B cell (primary cell): ENCODE data around the gene KIDINS220. TPM values are rescaled to one million over a fixed set of nuclear protein-coding genes. Genes with fewer than 3 reads are reported as not detected.

Experiments
- ATAC-seq: fragments of 200-7000 bp; cut with Tn5 transposase; one replicate; pipeline ENCODE4 v1.10.0; 2021; ENCODE audit warnings: low read depth, mild to moderate bottlenecking, moderate number of reproducible peaks, moderate library complexity
- CTCF ChIA-PET: fragments of 350-600 bp; sonication (Branson Sonifier 250); formaldehyde crosslinking; loops from one replicate; lab custom pipeline; 2021; ENCODE audit warnings: antibody characterized with exemption, inconsistent platforms; lab: Charles Lee
- POLR2A ChIA-PET: fragments of 350-600 bp; sonication (Branson Sonifier 250); formaldehyde crosslinking; loops from one replicate; lab custom pipeline; 2021; ENCODE audit warnings: antibody characterized with exemption; lab: Charles Lee
- DNase-seq: peaks from one replicate; pipeline ENCODE4 v3.0.0; 2013
- H2AFZ ChIP-seq: 2 replicates; pipeline ENCODE4 v1.6.1; 2012; ENCODE audit warnings: mild to moderate bottlenecking, low read depth, low read length; ENCODE audit not compliant: insufficient read depth, poor library complexity, severe bottlenecking
- H3K27ac ChIP-seq, 2 donors: 1 replicate in 1 of 2; 2 replicates in 1 of 2; pipeline ENCODE4 v1.5.1; 2012 to 2013; ENCODE audit warnings: low read length in 2 of 2, mild to moderate bottlenecking in 2 of 2, moderate library complexity in 1 of 2
- H3K27me3 ChIP-seq, 4 experiments: fragments of 200-600 bp in 1 of 4; sonication (generic) in 1 of 4; replicated peaks in 1 of 4; 1 replicate in 2 of 4; 2 replicates in 2 of 4; pipeline versions ENCODE4 v1.6.1 to v1.7.0; 2013 to 2016; ENCODE audit warnings: low read length in 3 of 4, mild to moderate bottlenecking in 2 of 4, mixed read lengths in 1 of 4, moderate library complexity in 1 of 4; ENCODE audit not compliant: insufficient read depth in 4 of 4, control insufficient read depth in 3 of 4; ENCODE audit errors: control extremely low read depth in 1 of 4
- H3K36me3 ChIP-seq, 2 experiments: replicated peaks in 1 of 2; 1 replicate in 1 of 2; 2 replicates in 1 of 2; pipeline versions ENCODE4 v1.6.1 to v1.7.1; 2013; ENCODE audit warnings: low read length in 1 of 2; ENCODE audit not compliant: insufficient read depth in 2 of 2, control insufficient read depth in 1 of 2; ENCODE audit errors: control extremely low read depth in 1 of 2, extremely low read depth in 1 of 2
- H3K4me1 ChIP-seq, 2 donors: fragments of 200-600 bp in 1 of 2; sonication (generic) in 1 of 2; 1 replicate in 1 of 2; 2 replicates in 1 of 2; pipeline versions ENCODE4 v1.5.1 to v1.6.1; 2013 to 2017; ENCODE audit warnings: low read length in 2 of 2; ENCODE audit not compliant: control insufficient read depth in 2 of 2, insufficient read depth in 2 of 2
- H3K4me2 ChIP-seq: replicated peaks from 2 replicates; pipeline ENCODE3; 2012; ENCODE audit warnings: mild to moderate bottlenecking, low read depth, low read length; ENCODE audit not compliant: poor library complexity, severe bottlenecking
- H3K4me3 ChIP-seq, 5 experiments: fragments of 200-600 bp in 1 of 5; sonication (generic) in 1 of 5; 1 replicate in 3 of 5; 2 replicates in 2 of 5; pipeline versions ENCODE4 v1.5.1 to v1.7.0; 2011 to 2016; ENCODE audit warnings: low read length in 4 of 5, mild to moderate bottlenecking in 4 of 5, low read depth in 2 of 5, control low read depth in 1 of 5, moderate library complexity in 1 of 5; ENCODE audit not compliant: insufficient read depth in 1 of 5; ENCODE audit errors: control extremely low read depth in 1 of 5, extremely low read depth in 1 of 5
- H3K79me2 ChIP-seq: fragments of 200-600 bp; sonication (generic); one replicate; pipeline ENCODE4 v1.6.0; 2016; ENCODE audit warnings: low read length; ENCODE audit not compliant: control insufficient read depth, insufficient read depth
- H3K9ac ChIP-seq: fragments of 200-600 bp; sonication (generic); 2 replicates; pipeline ENCODE4 v1.6.1; 2017; ENCODE audit warnings: mild to moderate bottlenecking, low read length, moderate library complexity
- H3K9me3 ChIP-seq, 3 donors: one replicate each; pipeline versions ENCODE4 v1.6.1 to v1.7.1; 2013; ENCODE audit warnings: low read length in 2 of 3; ENCODE audit not compliant: control insufficient read depth in 2 of 3, insufficient read depth in 1 of 3; ENCODE audit errors: control extremely low read depth in 1 of 3
- H4K20me1 ChIP-seq: 2 replicates; pipeline ENCODE4 v1.6.0; 2012; ENCODE audit warnings: mild to moderate bottlenecking, low read length; ENCODE audit not compliant: insufficient read depth, control insufficient read depth, poor library complexity, severe bottlenecking
- H3K27ac Mint-ChIP-seq: one replicate; pipeline ENCODE4 v1.8.0; 2021; ENCODE audit warnings: mixed read lengths
- H3K27me3 Mint-ChIP-seq: one replicate; pipeline ENCODE4 v1.8.0; 2021; ENCODE audit warnings: mixed read lengths
- H3K4me1 Mint-ChIP-seq: one replicate; pipeline ENCODE4 v1.8.0; 2021; ENCODE audit warnings: mixed read lengths
- H3K4me3 Mint-ChIP-seq: one replicate; pipeline ENCODE4 v1.8.0; 2021; ENCODE audit warnings: mixed read lengths
- H3K9me3 Mint-ChIP-seq: one replicate; pipeline ENCODE4 v1.8.0; 2022; ENCODE audit warnings: mixed read lengths; ENCODE audit not compliant: insufficient read depth
- EZH2 ChIP-seq: IDR thresholded peaks from 2 replicates; pipeline ENCODE4 v1.6.1; 2012; ENCODE audit warnings: borderline replicate concordance, low read depth, mild to moderate bottlenecking, moderate library complexity, low read length; ENCODE audit not compliant: insufficient read depth, poor library complexity, severe bottlenecking
- WGBS: methylation state at CpG from one replicate; pipeline ENCODE4 v1.1.5; 2013; ENCODE audit warnings: missing lambda C conversion rate; ENCODE audit not compliant: insufficient coverage; 5-methylcytosine and 5-hydroxymethylcytosine counted together
- intact Hi-C: fragments of 100-400 bp; cut with micrococcal nuclease; formaldehyde crosslinking; loops from one replicate; pipeline ENCODE4 v1.10.0; 2022
- polyA plus RNA-seq: library from polyadenylated mRNA; depleted of rRNA; stranded (reverse); fragments of >200 nt; gene quantifications from 2 replicates; pipeline ENCODE4 v1.2.3, GENCODE V29; 2012
- total RNA-seq, 2 donors: library from RNA; stranded (reverse); fragments of 120-200 nt in 1 of 2; gene quantifications; 1 replicate in 1 of 2; 2 replicates in 1 of 2; pipeline versions ENCODE4 v1.2.3 to v1.2.4, GENCODE V29; 2013 to 2022
- TF ChIP-seq, protein P1 (sequence below): fragments of 200-600 bp; IDR thresholded peaks from one replicate; pipeline ENCODE4 v1.8.0; 2022; ENCODE audit warnings: antibody characterized with exemption, mild to moderate bottlenecking

KIDINS220 gene
- total and polyA plus RNA-seq, 2 donors (not counting 1 experiment from before 2014, with no cell fraction given) = 12.5 to 36.6 TPM

DNA sequence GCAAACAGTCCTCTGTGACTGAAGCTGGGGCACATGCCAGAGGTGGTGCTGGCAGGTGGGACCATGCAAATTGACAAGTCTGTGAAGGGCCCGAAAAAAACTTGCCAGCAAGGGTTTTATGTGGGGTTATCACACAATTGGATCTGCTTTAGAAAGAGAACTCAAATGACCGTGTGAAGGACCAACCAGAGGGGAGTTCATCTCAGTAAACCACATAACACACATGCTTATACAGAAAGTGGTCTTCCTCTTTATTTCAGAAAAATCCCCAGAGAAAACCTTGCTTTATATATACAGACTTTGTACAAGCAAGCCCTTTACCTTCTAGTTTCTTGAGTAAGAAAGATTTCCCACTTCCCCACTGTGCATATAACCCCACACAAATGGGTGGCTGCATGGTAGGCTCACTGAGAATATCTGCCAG, 46.7 kb downstream of the KIDINS220 start:
- Histone ChIP-seq H3K9me3 (no peaks in the 10 kb centered on the region), H3K27ac (no peak overlapping the region), H3K79me2 (no peaks in the 10 kb centered on the region), H3K4me1 (no peaks in the 10 kb centered on the region), H3K36me3 (peaks cover 7 to 48% of the 10 kb centered on the region in 2 experiments), H3K4me3 (no peak overlapping the region), H3K27me3 (no peaks in the 10 kb centered on the region), H2AFZ (no peak overlapping the region), H3K9ac (no peak overlapping the region), H3K4me2 (no peak overlapping the region), H4K20me1 (no peaks in the 10 kb centered on the region)
- TF ChIP-seq EZH2 = no peak
- TF ChIP-seq, protein P1, sequence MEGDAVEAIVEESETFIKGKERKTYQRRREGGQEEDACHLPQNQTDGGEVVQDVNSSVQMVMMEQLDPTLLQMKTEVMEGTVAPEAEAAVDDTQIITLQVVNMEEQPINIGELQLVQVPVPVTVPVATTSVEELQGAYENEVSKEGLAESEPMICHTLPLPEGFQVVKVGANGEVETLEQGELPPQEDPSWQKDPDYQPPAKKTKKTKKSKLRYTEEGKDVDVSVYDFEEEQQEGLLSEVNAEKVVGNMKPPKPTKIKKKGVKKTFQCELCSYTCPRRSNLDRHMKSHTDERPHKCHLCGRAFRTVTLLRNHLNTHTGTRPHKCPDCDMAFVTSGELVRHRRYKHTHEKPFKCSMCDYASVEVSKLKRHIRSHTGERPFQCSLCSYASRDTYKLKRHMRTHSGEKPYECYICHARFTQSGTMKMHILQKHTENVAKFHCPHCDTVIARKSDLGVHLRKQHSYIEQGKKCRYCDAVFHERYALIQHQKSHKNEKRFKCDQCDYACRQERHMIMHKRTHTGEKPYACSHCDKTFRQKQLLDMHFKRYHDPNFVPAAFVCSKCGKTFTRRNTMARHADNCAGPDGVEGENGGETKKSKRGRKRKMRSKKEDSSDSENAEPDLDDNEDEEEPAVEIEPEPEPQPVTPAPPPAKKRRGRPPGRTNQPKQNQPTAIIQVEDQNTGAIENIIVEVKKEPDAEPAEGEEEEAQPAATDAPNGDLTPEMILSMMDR = no peak
- intact Hi-C loops = no loop called here
- CTCF ChIA-PET = no interaction called here
- Mint-ChIP-seq H3K9me3 (no peaks in the 10 kb centered on the region), H3K4me1 (peaks cover 1% of the 10 kb centered on the region), H3K27me3 (no peaks in the 10 kb centered on the region), H3K4me3 (no peak overlapping the region), H3K27ac (no peak overlapping the region)
- POLR2A ChIA-PET = no interaction called here
- DNase-seq = no peak
- no peak for ATAC-seq
- WGBS = 63% methylated on average over 1 of the region's 2 CpGs

DNA sequence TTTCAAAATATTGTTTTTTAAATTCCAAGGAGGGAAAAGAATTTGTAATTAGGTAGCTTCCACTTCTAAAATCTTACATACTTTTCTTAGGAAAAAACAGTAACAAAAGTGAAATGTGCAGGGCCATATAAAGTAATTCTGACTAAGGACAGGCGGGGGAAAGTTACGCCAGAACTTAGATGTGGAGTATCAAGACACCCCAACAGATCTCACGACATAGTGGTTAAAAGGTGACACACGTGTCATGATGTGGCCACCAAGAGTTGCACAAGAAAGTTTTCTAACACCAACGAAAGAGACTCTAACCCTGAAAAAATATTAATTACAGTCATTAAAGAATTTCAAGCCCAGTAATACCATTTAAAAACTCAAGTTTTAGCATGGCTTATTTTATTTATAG, 51.0 kb downstream of the KIDINS220 start:
- TF ChIP-seq, protein P1 = no peak
- TF ChIP-seq EZH2 = no peak
- H4K20me1 ChIP-seq = no peaks in the 10 kb centered on the region
- H3K9ac ChIP-seq = no peak overlapping the region
- no peaks in the 10 kb centered on the region for H3K4me1 ChIP-seq
- CTCF ChIA-PET = no interaction called here
- POLR2A ChIA-PET = no interaction called here
- no peak overlapping the region for H3K27ac ChIP-seq
- ATAC-seq = no peak
- no peak overlapping the region for H2AFZ ChIP-seq
- no peaks in the 10 kb centered on the region for H3K79me2 ChIP-seq
- WGBS = 92% methylated on average over 5 of the region's 5 CpGs
- H3K4me2 ChIP-seq = no peak overlapping the region
- Mint-ChIP-seq H3K4me3 (no peak overlapping the region), H3K4me1 (peaks cover 1% of the 10 kb centered on the region), H3K27me3 (no peaks in the 10 kb centered on the region), H3K27ac (no peak overlapping the region), H3K9me3 (no peaks in the 10 kb centered on the region)
- H3K9me3 ChIP-seq = no peaks in the 10 kb centered on the region
- intact Hi-C loops = no loop called here
- peaks cover 10 to 58% of the 10 kb centered on the region in 2 experiments for H3K36me3 ChIP-seq
- H3K4me3 ChIP-seq = no peak overlapping the region
- no peak for DNase-seq
- H3K27me3 ChIP-seq = no peaks in the 10 kb centered on the region
